Natural killer cell treated with Interleukin-12 subunit alpha and Interleukin-12 subunit beta and Interleukin-15 and Interleukin-18, amount 100 ng/mL, for 72 hours (primary cell): ENCODE data around the gene CD9. TPM values are rescaled to one million over a fixed set of nuclear protein-coding genes. Genes with fewer than 3 reads are reported as not detected.
A peak's percentile ranks its signal among the peaks of the same experiment; 100 is the strongest.

Experiments
- ATAC-seq, 2 donors: fragments of 150-1000 bp; cut with Tn5 transposase in 1 of 2; sonication (Bioruptor Pico), chemical (Tn5 transposase) in 1 of 2; 2 replicates each; pipeline ENCODE4 v1.10.0; 2021
- DNase-seq: peaks from one replicate; pipeline ENCODE4 v3.0.0; 2022; ENCODE audit warnings: low spot score
- H3K27ac Mint-ChIP-seq, 2 donors: 1 replicate in 1 of 2; 2 replicates in 1 of 2; pipeline ENCODE4 v1.8.0; 2022; ENCODE audit warnings: mixed read lengths in 2 of 2, mild to moderate bottlenecking in 1 of 2, moderate library complexity in 1 of 2
- H3K27me3 Mint-ChIP-seq, 2 donors: 1 replicate in 1 of 2; 2 replicates in 1 of 2; pipeline ENCODE4 v1.8.0; 2022; ENCODE audit warnings: mixed read lengths in 2 of 2
- H3K36me3 Mint-ChIP-seq: one replicate; pipeline ENCODE4 v1.8.0; 2022; ENCODE audit warnings: mixed read lengths
- H3K4me1 Mint-ChIP-seq, 2 donors: 1 replicate in 1 of 2; 2 replicates in 1 of 2; pipeline ENCODE4 v1.8.0; 2022; ENCODE audit warnings: low read depth in 2 of 2, mixed read lengths in 2 of 2, mild to moderate bottlenecking in 1 of 2
- H3K4me3 Mint-ChIP-seq: one replicate; pipeline ENCODE4 v1.8.0; 2022; ENCODE audit warnings: mixed read lengths
- H3K9me3 Mint-ChIP-seq: 2 replicates; pipeline ENCODE4 v1.8.0; 2022; ENCODE audit warnings: mixed read lengths
- total RNA-seq, 2 donors: library from RNA; stranded (reverse); gene quantifications; one replicate each; pipeline ENCODE4 v1.2.3, GENCODE V29; 2022

CD9 gene
- total RNA-seq, 2 donors from 2014 or later, result 1.1 to 3.3 TPM

GRCh38 chr12:6226679-6227051, 26.5 kb downstream of the CD9 start:
- no peaks in the 10 kb centered on the region for H3K9me3 Mint-ChIP-seq
- peaks cover 14 to 16% of the 10 kb centered on the region in 2 donors for H3K4me1 Mint-ChIP-seq
- DNase-seq (peak; percentile 13), ATAC-seq (no peak)
- H3K4me3 Mint-ChIP-seq, result no peak overlapping the region
- no peaks in the 10 kb centered on the region for H3K27me3 Mint-ChIP-seq
- H3K36me3 Mint-ChIP-seq, result no peaks in the 10 kb centered on the region
- H3K27ac Mint-ChIP-seq, result no peak overlapping the region

DNA sequence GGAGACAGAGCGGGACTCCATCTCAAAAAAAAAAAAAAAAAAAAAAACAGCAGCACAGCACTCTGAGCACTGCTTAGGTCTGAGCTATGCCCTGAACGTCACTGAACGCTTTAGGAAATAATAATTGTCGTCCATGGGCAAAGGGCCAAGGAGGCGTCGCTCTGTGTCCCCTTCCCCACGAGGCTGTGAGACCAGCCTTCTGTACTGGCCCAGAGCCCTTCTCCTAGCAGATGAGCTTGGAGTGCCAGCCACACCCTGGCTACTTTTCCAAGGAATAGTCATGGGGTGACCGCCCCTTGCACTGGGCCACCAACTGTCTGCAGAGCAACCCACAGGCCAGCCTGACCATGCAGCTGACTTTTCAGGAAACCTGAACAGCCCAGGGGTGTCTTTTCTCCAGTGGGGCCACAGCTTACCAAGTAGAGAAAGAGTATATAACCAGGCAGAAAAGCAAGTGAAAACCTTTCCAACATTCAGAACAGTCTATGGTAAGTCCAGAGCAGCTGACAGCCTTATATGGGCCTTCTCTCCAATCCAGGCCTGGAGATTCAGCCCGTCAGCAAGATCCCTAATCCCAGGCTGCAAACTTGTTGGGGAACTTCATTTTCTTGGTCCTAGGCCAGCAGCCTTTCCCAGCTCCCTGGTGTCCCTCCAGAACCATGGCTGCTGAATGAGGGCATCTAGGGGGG, 28.5 kb downstream of the CD9 start:
- H3K27me3 Mint-ChIP-seq, result peaks cover 0 to 5% of the 10 kb centered on the region in 2 donors
- DNase-seq (no peak), ATAC-seq (no peak)
- no peak overlapping the region for H3K27ac Mint-ChIP-seq
- H3K9me3 Mint-ChIP-seq, result no peaks in the 10 kb centered on the region
- H3K36me3 Mint-ChIP-seq, result no peaks in the 10 kb centered on the region
- H3K4me1 Mint-ChIP-seq, result peaks cover 21 to 25% of the 10 kb centered on the region in 2 donors
- no peak overlapping the region for H3K4me3 Mint-ChIP-seq

DNA sequence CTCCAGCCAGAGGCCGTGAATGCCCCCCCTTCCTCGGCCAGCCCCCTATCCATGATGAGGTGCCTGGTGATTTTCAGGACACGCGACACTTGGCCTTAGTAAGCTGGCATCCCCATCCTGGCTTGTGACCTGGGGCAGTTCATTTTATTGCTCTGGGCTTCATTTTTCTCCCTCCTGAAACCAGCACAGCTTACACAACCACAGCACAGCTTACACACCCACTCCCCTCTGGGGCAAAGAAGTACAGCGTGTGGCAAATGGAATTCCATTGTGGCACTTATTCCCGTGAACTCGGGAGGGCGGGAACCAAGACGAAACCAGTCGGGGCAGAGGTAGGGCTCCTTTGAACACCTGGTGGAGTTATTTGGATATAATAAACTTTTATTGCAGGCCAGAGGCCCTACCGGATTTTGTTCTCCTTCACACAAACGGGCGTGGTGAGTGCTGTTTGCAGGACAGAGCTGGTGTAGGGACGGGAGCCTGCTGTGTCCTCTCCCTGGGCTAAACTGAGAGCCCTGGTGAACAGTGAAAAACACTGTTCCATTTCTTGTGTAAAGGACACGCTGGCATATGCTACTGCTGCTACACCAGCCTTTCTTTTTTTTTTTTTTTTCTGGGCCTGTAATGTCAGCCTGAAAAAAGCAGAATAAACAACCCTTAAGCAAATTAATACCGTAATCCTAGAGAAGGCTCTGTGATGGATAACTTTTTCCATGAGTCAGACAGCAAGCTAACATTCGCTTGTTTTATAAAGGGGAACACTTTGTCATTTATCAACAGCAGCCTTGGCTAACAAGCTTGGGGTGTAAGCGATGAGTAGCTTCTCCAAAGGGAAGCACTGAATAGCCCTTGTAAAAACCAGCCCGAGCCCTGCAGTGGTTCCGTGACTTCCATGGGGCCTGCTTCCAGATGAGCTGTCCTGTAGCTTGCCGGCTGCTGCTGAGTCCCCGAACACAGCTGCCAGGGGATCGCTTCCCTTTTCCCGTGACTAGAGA, 29.3 kb downstream of the CD9 start:
- Mint-ChIP-seq H3K27me3 (peaks cover 0 to 8% of the 10 kb centered on the region in 2 donors), H3K4me1 (peaks cover 21 to 30% of the 10 kb centered on the region in 2 donors), H3K27ac (no peak overlapping the region), H3K4me3 (no peak overlapping the region), H3K9me3 (no peaks in the 10 kb centered on the region), H3K36me3 (no peaks in the 10 kb centered on the region)
- ATAC-seq, result no peak
- no peak for DNase-seq

- H3K4me1 Mint-ChIP-seq, result peaks cover 21 to 30% of the 10 kb centered on the region in 2 donors
- peak overlapping the region; percentile 71 for H3K4me3 Mint-ChIP-seq
- H3K27me3 Mint-ChIP-seq, result peaks cover 0 to 11% of the 10 kb centered on the region in 2 donors
- ATAC-seq, result peak; percentile 92 to 94
- H3K36me3 Mint-ChIP-seq, result no peaks in the 10 kb centered on the region
- H3K27ac Mint-ChIP-seq, result peak overlapping the region; percentile 86 to 91
- H3K9me3 Mint-ChIP-seq, result no peaks in the 10 kb centered on the region
- DNase-seq, result peak; percentile 77
These were observed 30.3 kb downstream of the CD9 start for GRCh38 chr12:6230321-6231110.

DNA sequence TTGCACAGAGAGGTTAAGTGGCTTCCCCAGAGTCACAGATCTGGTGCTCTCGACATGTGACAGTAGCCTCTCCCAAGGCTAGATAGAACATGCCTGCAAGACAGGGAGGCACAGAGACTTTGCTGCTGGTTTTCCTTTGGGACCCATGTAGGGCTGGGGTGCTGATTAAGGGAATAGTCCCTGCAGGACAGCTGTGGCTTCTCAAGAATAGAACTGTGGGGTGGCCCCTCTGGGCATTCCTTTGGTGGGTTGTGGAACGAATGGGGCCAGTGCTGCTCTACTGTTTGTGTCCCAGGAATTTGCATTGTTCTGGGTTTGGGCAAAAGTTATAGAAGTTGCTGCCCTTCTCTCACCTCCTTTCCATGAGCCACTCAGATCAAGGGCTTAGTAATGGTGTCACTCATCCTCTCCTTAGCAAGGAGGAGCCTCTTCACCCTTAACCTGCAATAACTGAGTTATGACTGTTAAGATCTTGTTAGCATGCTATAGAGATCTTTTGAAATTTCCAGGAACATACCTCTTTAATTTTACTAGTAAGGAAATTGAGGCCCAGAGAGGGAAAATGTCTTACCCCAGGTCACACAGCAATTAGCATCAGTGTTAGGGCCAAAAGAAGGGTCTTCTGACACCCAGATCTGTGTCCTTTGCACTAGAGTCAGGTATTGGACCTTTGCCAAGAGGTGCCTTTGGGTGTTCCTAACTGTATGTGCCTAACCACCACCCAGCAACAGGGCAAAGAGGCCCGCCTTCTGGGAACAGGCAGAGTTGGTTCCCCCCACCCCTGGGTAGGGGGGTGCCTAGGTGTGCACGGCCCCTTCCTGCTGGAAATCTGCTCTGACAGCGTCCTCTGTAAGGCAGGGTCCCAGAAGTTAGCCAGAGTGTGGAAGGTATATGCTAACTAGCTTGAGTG, 31.4 kb downstream of the CD9 start:
- H3K27me3 Mint-ChIP-seq, result peaks cover 0 to 11% of the 10 kb centered on the region in 2 donors
- H3K4me1 Mint-ChIP-seq, result peaks cover 21 to 30% of the 10 kb centered on the region in 2 donors
- peak overlapping the region in 1 of 2 donors; percentile 27 for H3K27ac Mint-ChIP-seq
- no peak for DNase-seq
- no peaks in the 10 kb centered on the region for H3K36me3 Mint-ChIP-seq
- H3K4me3 Mint-ChIP-seq, result peak overlapping the region; percentile 71
- H3K9me3 Mint-ChIP-seq, result no peaks in the 10 kb centered on the region
- ATAC-seq, result no peak

- no peak overlapping the region for H3K4me3 Mint-ChIP-seq
- H3K27me3 Mint-ChIP-seq, result peaks cover 0 to 16% of the 10 kb centered on the region in 2 donors
- no peaks in the 10 kb centered on the region for H3K36me3 Mint-ChIP-seq
- peak overlapping the region in 1 of 2 donors; percentile 8 for H3K27ac Mint-ChIP-seq
- no peaks in the 10 kb centered on the region for H3K9me3 Mint-ChIP-seq
- ATAC-seq, result no peak
- peak; percentile 18 for DNase-seq
- H3K4me1 Mint-ChIP-seq, result peaks cover 21 to 30% of the 10 kb centered on the region in 2 donors
These were observed 33.1 kb downstream of the CD9 start for GRCh38 chr12:6233121-6233971.

- DNase-seq (no peak), ATAC-seq (no peak)
- H3K4me1 Mint-ChIP-seq, result peaks cover 21 to 30% of the 10 kb centered on the region in 2 donors
- H3K9me3 Mint-ChIP-seq, result no peaks in the 10 kb centered on the region
- peaks cover 0 to 16% of the 10 kb centered on the region in 2 donors for H3K27me3 Mint-ChIP-seq
- H3K27ac Mint-ChIP-seq, result no peak overlapping the region
- no peaks in the 10 kb centered on the region for H3K36me3 Mint-ChIP-seq
- no peak overlapping the region for H3K4me3 Mint-ChIP-seq
These were observed 34.0 kb downstream of the CD9 start for GRCh38 chr12:6234214-6234613.

GRCh38 chr12:6234906-6235305, 34.7 kb downstream of the CD9 start:
- Mint-ChIP-seq H3K27ac (no peak overlapping the region), H3K4me3 (no peak overlapping the region), H3K36me3 (no peaks in the 10 kb centered on the region), H3K27me3 (peaks cover 0 to 16% of the 10 kb centered on the region in 2 donors), H3K9me3 (no peaks in the 10 kb centered on the region), H3K4me1 (peaks cover 21 to 30% of the 10 kb centered on the region in 2 donors)
- DNase-seq (no peak), ATAC-seq (no peak)

DNA sequence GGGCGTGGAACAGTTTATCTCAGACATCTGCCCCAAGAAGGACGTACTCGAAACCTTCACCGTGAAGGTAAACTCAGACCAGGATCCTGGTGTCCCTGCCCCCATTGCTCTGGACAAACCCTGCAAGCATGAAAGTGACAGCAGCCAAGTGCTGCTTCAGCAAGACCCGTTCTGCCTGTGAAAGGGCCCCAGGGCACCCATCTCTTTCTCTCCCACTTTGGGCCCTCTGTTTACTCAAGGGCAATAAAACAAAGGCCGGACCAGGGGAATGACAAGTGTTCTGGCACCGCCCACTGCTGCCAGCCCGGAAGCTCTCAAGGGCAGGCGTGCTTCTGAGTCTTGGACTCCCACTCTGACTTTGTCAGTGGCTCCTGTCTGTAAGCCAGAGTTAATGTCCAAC, 35.3 kb downstream of the CD9 start:
- no peak for DNase-seq
- no peaks in the 10 kb centered on the region for H3K9me3 Mint-ChIP-seq

DNA sequence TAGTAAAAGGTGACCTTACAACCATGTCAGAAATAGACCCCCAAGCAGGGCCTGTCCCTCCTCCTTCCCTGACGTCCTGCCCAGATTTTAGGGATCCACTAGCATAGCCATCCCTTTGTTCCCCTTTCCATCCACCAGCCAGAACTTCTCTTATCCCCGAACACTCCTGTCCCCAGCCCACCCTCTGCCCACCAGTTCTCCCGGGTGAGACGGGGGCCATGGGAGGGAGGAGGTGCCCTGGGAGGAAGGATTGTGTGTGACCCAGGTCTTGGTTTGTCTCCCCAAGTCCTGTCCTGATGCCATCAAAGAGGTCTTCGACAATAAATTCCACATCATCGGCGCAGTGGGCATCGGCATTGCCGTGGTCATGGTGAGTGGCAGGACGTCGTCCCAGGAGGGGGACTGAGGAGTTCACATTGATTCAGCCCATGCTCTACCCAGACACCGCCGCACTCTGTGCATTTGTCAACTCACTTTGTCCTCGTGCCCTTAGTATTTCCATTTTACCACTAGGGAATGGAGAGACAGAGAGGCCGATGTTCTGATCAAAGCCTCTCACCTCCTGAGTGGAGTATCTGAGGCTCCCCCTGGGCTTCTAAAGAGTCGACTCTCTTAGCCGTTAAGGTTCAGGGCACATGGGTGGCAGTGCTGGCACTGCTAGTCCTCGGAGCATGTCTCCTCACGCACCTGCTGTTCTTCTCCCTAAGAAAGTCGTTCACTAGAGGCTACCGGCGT, 35.9 kb downstream of the CD9 start:
- DNase-seq (no peak), ATAC-seq (no peak)
- H3K36me3 Mint-ChIP-seq, result no peaks in the 10 kb centered on the region
- H3K27ac Mint-ChIP-seq, result no peak overlapping the region
- H3K9me3 Mint-ChIP-seq, result no peaks in the 10 kb centered on the region
- no peak overlapping the region for H3K4me3 Mint-ChIP-seq
- peaks cover 0 to 16% of the 10 kb centered on the region in 2 donors for H3K27me3 Mint-ChIP-seq
- H3K4me1 Mint-ChIP-seq, result peaks cover 13 to 20% of the 10 kb centered on the region in 2 donors

More for the DNA sequence above, 35.3 kb downstream of the CD9 start:
- Mint-ChIP-seq H3K4me1 (peaks cover 19 to 26% of the 10 kb centered on the region in 2 donors), H3K4me3 (no peak overlapping the region), H3K36me3 (no peaks in the 10 kb centered on the region), H3K27ac (no peak overlapping the region), H3K27me3 (peaks cover 0 to 16% of the 10 kb centered on the region in 2 donors)
- no peak for ATAC-seq

DNA sequence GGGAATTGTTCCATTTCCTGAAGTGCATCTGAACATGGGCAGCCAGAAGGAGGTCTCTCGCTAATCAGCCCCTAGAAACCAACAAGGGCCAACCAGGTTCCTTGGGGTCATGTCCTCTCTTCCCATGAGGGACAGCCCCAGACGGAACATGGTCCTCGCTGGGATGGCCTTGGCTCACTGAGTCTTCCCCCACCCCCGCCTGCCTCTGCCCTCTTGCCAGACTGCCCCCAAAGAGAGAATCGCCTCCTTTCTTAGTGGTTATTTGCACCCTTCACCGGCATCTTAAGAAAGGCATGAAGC, 36.4 kb downstream of the CD9 start:
- Mint-ChIP-seq H3K27ac (peak overlapping the region in 1 of 2 donors; percentile 41), H3K27me3 (peaks cover 0 to 16% of the 10 kb centered on the region in 2 donors), H3K9me3 (no peaks in the 10 kb centered on the region), H3K4me3 (no peak overlapping the region), H3K36me3 (no peaks in the 10 kb centered on the region), H3K4me1 (peaks cover 8 to 15% of the 10 kb centered on the region in 2 donors)
- ATAC-seq, result no peak
- DNase-seq, result no peak
